Measurements from ENCODE around the gene ARMC8. TPM values are rescaled to one million over a fixed set of nuclear protein-coding genes. Genes with fewer than 3 reads are reported as not detected.

The ARMC8 gene
- total RNA-seq, 1 donor from 2014 or later: 29.5 TPM

- no peak for TF ChIP-seq CTCF (IDR thresholded peaks at IDR 0.05; ENCODE audit: insufficient read depth, low read length, severe bottlenecking)
- DNase-seq (ENCODE audit: low read depth): no peak
- FAIRE-seq: no peak
Measured at GRCh38 chr3:138154534-138154933, 32.6 kb upstream of the ARMC8 start.

GRCh38 chr3:138157743-138158142 is 29.4 kb upstream of the ARMC8 start:
- FAIRE-seq (no peak), DNase-seq (ENCODE audit: low read depth) (no peak)
- Histone ChIP-seq H3K36me3 (ENCODE audit: control insufficient read depth, insufficient read depth, low read length) (no peaks in the 10 kb centered on the region), H3K27me3 (ENCODE audit: control insufficient read depth, insufficient read depth, low read length) (no peaks in the 10 kb centered on the region), H3K4me3 (ENCODE audit: low read depth, low read length) (no peak overlapping the region)
- no peak for TF ChIP-seq CTCF (IDR thresholded peaks at IDR 0.05; ENCODE audit: insufficient read depth, low read length, severe bottlenecking)

More at GRCh38 chr3:138154534-138154933, 32.6 kb upstream of the ARMC8 start:
- no peak overlapping the region for H3K4me3 ChIP-seq (ENCODE audit: low read depth, low read length)
- no peaks in the 10 kb centered on the region for H3K27me3 ChIP-seq (ENCODE audit: control insufficient read depth, insufficient read depth, low read length)
- H3K36me3 ChIP-seq (ENCODE audit: control insufficient read depth, insufficient read depth, low read length): no peaks in the 10 kb centered on the region

- H3K27me3 ChIP-seq (ENCODE audit: control insufficient read depth, insufficient read depth, low read length): no peaks in the 10 kb centered on the region
- DNase-seq (ENCODE audit: low read depth): no peak
- FAIRE-seq: no peak
- H3K4me3 ChIP-seq (ENCODE audit: low read depth, low read length): no peak overlapping the region
- no peak for TF ChIP-seq CTCF (IDR thresholded peaks at IDR 0.05; ENCODE audit: insufficient read depth, low read length, severe bottlenecking)
- H3K36me3 ChIP-seq (ENCODE audit: control insufficient read depth, insufficient read depth, low read length): peaks cover 5% of the 10 kb centered on the region
Measured at GRCh38 chr3:138165061-138165460, 22.0 kb upstream of the ARMC8 start.

- FAIRE-seq: no peak
Measured at GRCh38 chr3:138172625-138173024, 14.5 kb upstream of the ARMC8 start.

GRCh38 chr3:138173769-138174420 is 13.2 kb upstream of the ARMC8 start:
- H3K27me3 ChIP-seq (ENCODE audit: control insufficient read depth, insufficient read depth, low read length): no peaks in the 10 kb centered on the region
- TF ChIP-seq CTCF (IDR thresholded peaks at IDR 0.05; ENCODE audit: insufficient read depth, low read length, severe bottlenecking): no peak
- peaks cover 1% of the 10 kb centered on the region for H3K36me3 ChIP-seq (ENCODE audit: control insufficient read depth, insufficient read depth, low read length)
- DNase-seq (ENCODE audit: low read depth) (no peak), FAIRE-seq (no peak)
- H3K4me3 ChIP-seq (ENCODE audit: low read depth, low read length): peak overlapping the region; percentile 63

More at GRCh38 chr3:138172625-138173024, 14.5 kb upstream of the ARMC8 start:
- no peak for TF ChIP-seq CTCF (IDR thresholded peaks at IDR 0.05; ENCODE audit: insufficient read depth, low read length, severe bottlenecking)
- peaks cover 3% of the 10 kb centered on the region for H3K36me3 ChIP-seq (ENCODE audit: control insufficient read depth, insufficient read depth, low read length)
- H3K27me3 ChIP-seq (ENCODE audit: control insufficient read depth, insufficient read depth, low read length): no peaks in the 10 kb centered on the region
- DNase-seq (ENCODE audit: low read depth): no peak
- H3K4me3 ChIP-seq (ENCODE audit: low read depth, low read length): no peak overlapping the region
